CD4-positive, CD25-positive, alpha-beta regulatory T cell (primary cell): ENCODE measurements around the gene ADCY2. TPM values are rescaled to one million over a fixed set of nuclear protein-coding genes. Genes with fewer than 3 reads are reported as not detected.

Experiments
- ATAC-seq, 2 donors: fragments of 150-1000 bp; cut with Tn5 transposase; one replicate each; pipeline ENCODE4 v1.10.0; 2021; ENCODE audit warnings: low read depth in 2 of 2, moderate number of reproducible peaks in 2 of 2, moderate library complexity in 1 of 2
- DNase-seq, 3 donors: peaks; one replicate each; pipeline versions ENCODE4 v3.0.0 to v3.0.0-alpha.2; 2012 to 2022; ENCODE audit warnings: mixed read lengths in 1 of 3
- H3K27ac ChIP-seq: one replicate; pipeline ENCODE4 v1.7.0; 2013; ENCODE audit warnings: mild to moderate bottlenecking, low read length; ENCODE audit not compliant: insufficient read depth, poor library complexity, severe bottlenecking
- H3K27me3 ChIP-seq: one replicate; pipeline ENCODE4 v1.7.0; 2013; ENCODE audit warnings: low read length; ENCODE audit not compliant: control insufficient read depth, insufficient read depth
- H3K36me3 ChIP-seq: one replicate; pipeline ENCODE4 v1.7.0; 2013; ENCODE audit warnings: mild to moderate bottlenecking, low read length, moderate library complexity; ENCODE audit not compliant: control insufficient read depth, insufficient read depth
- H3K4me1 ChIP-seq: 2 replicates; pipeline ENCODE4 v1.7.0; 2013; ENCODE audit warnings: mild to moderate bottlenecking, low read length; ENCODE audit not compliant: insufficient read depth, control insufficient read depth, poor library complexity, severe bottlenecking
- H3K4me3 ChIP-seq: one replicate; pipeline ENCODE4 v1.7.0; 2013; ENCODE audit warnings: low read depth, mild to moderate bottlenecking, low read length, moderate library complexity
- H3K9me3 ChIP-seq, 2 experiments: 1 replicate in 1 of 2; 2 replicates in 1 of 2; pipeline ENCODE4 v1.7.0; 2013; ENCODE audit warnings: low read length in 2 of 2, mild to moderate bottlenecking in 1 of 2, moderate library complexity in 1 of 2; ENCODE audit not compliant: control insufficient read depth in 2 of 2
- H3K27ac Mint-ChIP-seq, 3 donors: one replicate each; pipeline ENCODE4 v1.8.0; 2020 to 2022; ENCODE audit warnings: mild to moderate bottlenecking in 3 of 3, mixed read lengths in 3 of 3, moderate library complexity in 2 of 3
- H3K27me3 Mint-ChIP-seq: one replicate; pipeline ENCODE4 v1.8.0; 2022; ENCODE audit warnings: mild to moderate bottlenecking, mixed read lengths
- H3K36me3 Mint-ChIP-seq: one replicate; pipeline ENCODE4 v1.8.0; 2020; ENCODE audit warnings: mixed read lengths
- H3K4me1 Mint-ChIP-seq, 4 donors: one replicate each; pipeline ENCODE4 v1.8.0; 2020 to 2022; ENCODE audit warnings: mixed read lengths in 4 of 4, mild to moderate bottlenecking in 1 of 4
- H3K4me3 Mint-ChIP-seq, 4 donors: one replicate each; pipeline ENCODE4 v1.8.0; 2020 to 2022; ENCODE audit warnings: mild to moderate bottlenecking in 4 of 4, mixed read lengths in 4 of 4, moderate library complexity in 3 of 4
- H3K9me3 Mint-ChIP-seq, 7 donors: one replicate each; pipeline ENCODE4 v1.8.0; 2020 to 2022; ENCODE audit warnings: mixed read lengths in 7 of 7, mild to moderate bottlenecking in 3 of 7, moderate library complexity in 2 of 7
- polyA plus RNA-seq, 4 donors: library from polyadenylated mRNA; unstranded; fragments of 300-500 nt; fragmentation: Illumina TruSeq; gene quantifications; one replicate each; pipeline ENCODE4 v1.2.3, GENCODE V29; 2021
- total RNA-seq: library from RNA; stranded (reverse); gene quantifications from one replicate; pipeline ENCODE4 v1.2.3, GENCODE V29; 2022

The ADCY2 gene
- total and polyA plus RNA-seq, 5 donors from 2014 or later = not detected

GRCh38 chr5:7372399-7372798, 23.5 kb upstream of the ADCY2 start:
- H3K36me3 Mint-ChIP-seq = no peaks in the 10 kb centered on the region
- no peaks in the 10 kb centered on the region for H3K4me1 ChIP-seq
- H3K9me3 Mint-ChIP-seq = peaks cover 0 to 13% (median 7%) of the 10 kb centered on the region in 7 donors
- no peaks in the 10 kb centered on the region for H3K27me3 ChIP-seq
- ATAC-seq (no peak), DNase-seq (no peak)
- no peak overlapping the region for H3K4me3 Mint-ChIP-seq
- H3K27ac ChIP-seq = no peak overlapping the region
- no peaks in the 10 kb centered on the region for H3K36me3 ChIP-seq
- no peaks in the 10 kb centered on the region for H3K9me3 ChIP-seq
- no peak overlapping the region for H3K4me3 ChIP-seq
- no peaks in the 10 kb centered on the region for H3K27me3 Mint-ChIP-seq
- H3K27ac Mint-ChIP-seq = no peak overlapping the region
- no peaks in the 10 kb centered on the region for H3K4me1 Mint-ChIP-seq

- DNase-seq (no peak), ATAC-seq (no peak)
- Mint-ChIP-seq H3K4me3 (no peak overlapping the region), H3K4me1 (no peaks in the 10 kb centered on the region), H3K36me3 (no peaks in the 10 kb centered on the region), H3K27me3 (no peaks in the 10 kb centered on the region), H3K27ac (no peak overlapping the region), H3K9me3 (peaks cover 0 to 10% (median 4%) of the 10 kb centered on the region in 7 donors)
- H3K9me3 ChIP-seq = no peaks in the 10 kb centered on the region
- H3K4me1 ChIP-seq = no peaks in the 10 kb centered on the region
- H3K27ac ChIP-seq = no peak overlapping the region
- H3K27me3 ChIP-seq = no peaks in the 10 kb centered on the region
- H3K36me3 ChIP-seq = no peaks in the 10 kb centered on the region
- H3K4me3 ChIP-seq = no peak overlapping the region
These were observed 21.8 kb upstream of the ADCY2 start for GRCh38 chr5:7374186-7374585.

GRCh38 chr5:7375457-7375856, 20.5 kb upstream of the ADCY2 start:
- ATAC-seq (no peak), DNase-seq (no peak)
- H3K27me3 Mint-ChIP-seq = no peaks in the 10 kb centered on the region
- H3K4me1 ChIP-seq = no peaks in the 10 kb centered on the region
- no peak overlapping the region for H3K27ac Mint-ChIP-seq
- no peak overlapping the region for H3K4me3 Mint-ChIP-seq
- no peaks in the 10 kb centered on the region for H3K36me3 ChIP-seq
- H3K9me3 ChIP-seq = no peaks in the 10 kb centered on the region
- no peaks in the 10 kb centered on the region for H3K27me3 ChIP-seq
- peaks cover 0 to 9% (median 2%) of the 10 kb centered on the region in 7 donors for H3K9me3 Mint-ChIP-seq
- no peaks in the 10 kb centered on the region for H3K36me3 Mint-ChIP-seq
- no peaks in the 10 kb centered on the region for H3K4me1 Mint-ChIP-seq
- H3K4me3 ChIP-seq = no peak overlapping the region
- H3K27ac ChIP-seq = no peak overlapping the region

GRCh38 chr5:7376871-7377270, 19.1 kb upstream of the ADCY2 start:
- ATAC-seq (no peak), DNase-seq (no peak)
- Histone ChIP-seq H3K27me3 (no peaks in the 10 kb centered on the region), H3K36me3 (no peaks in the 10 kb centered on the region), H3K9me3 (no peaks in the 10 kb centered on the region), H3K27ac (no peak overlapping the region), H3K4me1 (no peaks in the 10 kb centered on the region), H3K4me3 (no peak overlapping the region)
- Mint-ChIP-seq H3K27ac (no peak overlapping the region), H3K4me1 (no peaks in the 10 kb centered on the region), H3K27me3 (no peaks in the 10 kb centered on the region), H3K36me3 (no peaks in the 10 kb centered on the region), H3K9me3 (peaks cover 0 to 11% (median 0%) of the 10 kb centered on the region in 7 donors), H3K4me3 (no peak overlapping the region)

DNA sequence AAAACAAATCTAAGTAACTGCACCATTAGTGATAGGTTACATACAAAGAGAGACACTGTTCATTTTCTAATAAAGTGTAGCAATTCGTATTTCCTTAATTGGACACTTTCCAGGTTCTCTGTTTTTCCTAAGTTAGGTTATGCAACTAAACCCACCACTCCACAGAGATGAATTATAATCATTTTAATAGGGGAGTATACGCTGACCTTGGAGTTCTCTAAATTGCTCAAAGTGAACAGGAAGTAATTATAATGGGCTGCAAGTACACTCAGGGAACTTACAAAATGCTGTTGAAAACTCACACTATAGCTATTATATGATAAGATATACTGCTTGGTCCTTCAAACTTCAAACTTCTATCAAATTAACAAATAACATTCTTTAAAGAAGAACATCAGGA, 18.2 kb upstream of the ADCY2 start:
- Mint-ChIP-seq H3K9me3 (peaks cover 0 to 9% (median 0%) of the 10 kb centered on the region in 7 donors), H3K36me3 (no peaks in the 10 kb centered on the region), H3K4me1 (no peaks in the 10 kb centered on the region), H3K27me3 (no peaks in the 10 kb centered on the region), H3K27ac (no peak overlapping the region), H3K4me3 (no peak overlapping the region)
- H3K36me3 ChIP-seq = no peaks in the 10 kb centered on the region
- H3K27ac ChIP-seq = no peak overlapping the region
- H3K27me3 ChIP-seq = no peaks in the 10 kb centered on the region
- no peaks in the 10 kb centered on the region for H3K4me1 ChIP-seq
- ATAC-seq (no peak), DNase-seq (no peak)
- H3K9me3 ChIP-seq = no peaks in the 10 kb centered on the region
- no peak overlapping the region for H3K4me3 ChIP-seq

- no peak overlapping the region for H3K4me3 Mint-ChIP-seq
- no peak overlapping the region for H3K27ac ChIP-seq
- peaks cover 0 to 2% (median 0%) of the 10 kb centered on the region in 7 donors for H3K9me3 Mint-ChIP-seq
- H3K36me3 ChIP-seq = no peaks in the 10 kb centered on the region
- no peaks in the 10 kb centered on the region for H3K4me1 ChIP-seq
- no peaks in the 10 kb centered on the region for H3K4me1 Mint-ChIP-seq
- H3K27me3 ChIP-seq = no peaks in the 10 kb centered on the region
- H3K27me3 Mint-ChIP-seq = no peaks in the 10 kb centered on the region
- no peak overlapping the region for H3K4me3 ChIP-seq
- no peak for ATAC-seq
- H3K27ac Mint-ChIP-seq = no peak overlapping the region
- no peak for DNase-seq
- no peaks in the 10 kb centered on the region for H3K36me3 Mint-ChIP-seq
- H3K9me3 ChIP-seq = no peaks in the 10 kb centered on the region
These were observed 13.3 kb upstream of the ADCY2 start for GRCh38 chr5:7382588-7382987.

GRCh38 chr5:7385681-7386080, 10.3 kb upstream of the ADCY2 start:
- no peaks in the 10 kb centered on the region for H3K9me3 ChIP-seq
- H3K4me1 ChIP-seq = no peaks in the 10 kb centered on the region
- H3K4me3 ChIP-seq = no peak overlapping the region
- Mint-ChIP-seq H3K27ac (no peak overlapping the region), H3K36me3 (no peaks in the 10 kb centered on the region), H3K9me3 (peaks cover 0 to 2% (median 0%) of the 10 kb centered on the region in 7 donors), H3K4me3 (no peak overlapping the region), H3K27me3 (no peaks in the 10 kb centered on the region), H3K4me1 (no peaks in the 10 kb centered on the region)
- no peak overlapping the region for H3K27ac ChIP-seq
- no peaks in the 10 kb centered on the region for H3K27me3 ChIP-seq
- no peak for ATAC-seq
- DNase-seq = no peak
- no peaks in the 10 kb centered on the region for H3K36me3 ChIP-seq

GRCh38 chr5:7388553-7388952, 7.4 kb upstream of the ADCY2 start:
- Mint-ChIP-seq H3K4me3 (no peak overlapping the region), H3K9me3 (no peaks in the 10 kb centered on the region), H3K27me3 (peaks cover 9% of the 10 kb centered on the region)

More at GRCh38 chr5:7388553-7388952, 7.4 kb upstream of the ADCY2 start:
- Histone ChIP-seq H3K4me1 (no peaks in the 10 kb centered on the region), H3K36me3 (no peaks in the 10 kb centered on the region), H3K27ac (no peak overlapping the region), H3K27me3 (no peaks in the 10 kb centered on the region), H3K4me3 (no peak overlapping the region), H3K9me3 (no peaks in the 10 kb centered on the region)
- Mint-ChIP-seq H3K4me1 (no peaks in the 10 kb centered on the region), H3K27ac (no peak overlapping the region), H3K36me3 (no peaks in the 10 kb centered on the region)
- ATAC-seq (no peak), DNase-seq (no peak)
